AG09319 (cell line): ENCODE data around the gene CCL2.
A peak's percentile ranks its signal among the peaks of the same experiment; 100 is the strongest.

Experiments used
- DNase-seq: peaks from one replicate; pipeline ENCODE4 v3.0.0-alpha.2; 2010; ENCODE audit warnings: low read depth; ENCODE audit errors: extremely low read depth
- TF ChIP-seq, protein P1 (sequence below): IDR thresholded peaks from 2 replicates; pipeline ENCODE4 v1.5.1; 2011; ENCODE audit warnings: low read depth, mild to moderate bottlenecking, inconsistent platforms, low read length, moderate library complexity

The CCL2 gene

GRCh38 chr17:34254146-34254545 is 939 bp upstream of the CCL2 start:
- peak; percentile 44 for DNase-seq
- TF ChIP-seq, protein P1, sequence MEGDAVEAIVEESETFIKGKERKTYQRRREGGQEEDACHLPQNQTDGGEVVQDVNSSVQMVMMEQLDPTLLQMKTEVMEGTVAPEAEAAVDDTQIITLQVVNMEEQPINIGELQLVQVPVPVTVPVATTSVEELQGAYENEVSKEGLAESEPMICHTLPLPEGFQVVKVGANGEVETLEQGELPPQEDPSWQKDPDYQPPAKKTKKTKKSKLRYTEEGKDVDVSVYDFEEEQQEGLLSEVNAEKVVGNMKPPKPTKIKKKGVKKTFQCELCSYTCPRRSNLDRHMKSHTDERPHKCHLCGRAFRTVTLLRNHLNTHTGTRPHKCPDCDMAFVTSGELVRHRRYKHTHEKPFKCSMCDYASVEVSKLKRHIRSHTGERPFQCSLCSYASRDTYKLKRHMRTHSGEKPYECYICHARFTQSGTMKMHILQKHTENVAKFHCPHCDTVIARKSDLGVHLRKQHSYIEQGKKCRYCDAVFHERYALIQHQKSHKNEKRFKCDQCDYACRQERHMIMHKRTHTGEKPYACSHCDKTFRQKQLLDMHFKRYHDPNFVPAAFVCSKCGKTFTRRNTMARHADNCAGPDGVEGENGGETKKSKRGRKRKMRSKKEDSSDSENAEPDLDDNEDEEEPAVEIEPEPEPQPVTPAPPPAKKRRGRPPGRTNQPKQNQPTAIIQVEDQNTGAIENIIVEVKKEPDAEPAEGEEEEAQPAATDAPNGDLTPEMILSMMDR = no peak

- TF ChIP-seq, protein P1 = no peak
- DNase-seq = no peak
Measured at GRCh38 chr17:34255381-34255732, 272 bp downstream of the CCL2 start.

GRCh38 chr17:34255841-34256240 is 756 bp downstream of the CCL2 start:
- DNase-seq = no peak

GRCh38 chr17:34257299-34257985 is 2.4 kb downstream of the CCL2 start:
- TF ChIP-seq, protein P1 = no peak

More at GRCh38 chr17:34255841-34256240, 756 bp downstream of the CCL2 start:
- TF ChIP-seq, protein P1 = no peak

DNA sequence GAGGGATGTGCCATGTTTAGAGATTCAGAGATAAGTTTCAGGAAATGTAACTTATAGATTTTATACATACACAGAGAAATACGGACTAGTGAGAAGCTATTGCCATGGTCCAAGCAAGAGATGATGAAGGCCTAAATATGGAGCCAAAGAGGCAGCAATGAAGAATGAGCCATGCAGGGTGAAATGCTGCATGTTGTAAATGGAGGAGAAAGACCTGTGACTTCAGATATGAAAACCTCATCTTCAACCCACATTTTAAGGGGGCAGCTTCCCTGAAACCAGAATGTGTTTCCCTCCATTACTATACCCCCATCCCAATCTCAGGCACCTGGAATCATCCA is 2.9 kb downstream of the CCL2 start:
- no peak for DNase-seq
- TF ChIP-seq, protein P1 = no peak

More at GRCh38 chr17:34257299-34257985, 2.4 kb downstream of the CCL2 start:
- DNase-seq = no peak

- TF ChIP-seq, protein P1 = no peak
- no peak for DNase-seq
Measured at GRCh38 chr17:34259146-34259545, 4.1 kb downstream of the CCL2 start.

GRCh38 chr17:34260861-34261260 is 5.8 kb downstream of the CCL2 start:
- DNase-seq = no peak
- TF ChIP-seq, protein P1 = no peak
